HCT116 (cell line): Measurements from ENCODE around the gene SELPLG. TPM values are rescaled to one million over a fixed set of nuclear protein-coding genes. Genes with fewer than 3 reads are reported as not detected.

Experiments used
- ATAC-seq: fragments of 200-7000 bp; cut with Tn5 transposase; 2 replicates; pipeline ENCODE4 v1.9.1; 2020; ENCODE audit warnings: mild to moderate bottlenecking, moderate library complexity
- BruUV-seq: library from RNA; stranded (reverse); fragments of 400-500 nt; replicated peaks from 2 replicates; lab custom pipeline; 2021; lab: Mats Ljungman, UMichigan
- CTCF ChIA-PET: fragments of 300-600 bp; sonication (Branson Sonifier 250); formaldehyde crosslinking; loops from one replicate; lab custom pipeline; 2021; ENCODE audit warnings: antibody characterized with exemption; lab: Charles Lee
- POLR2A ChIA-PET: fragments of 300-600, 350-600 bp; sonication (Branson Sonifier 250); formaldehyde crosslinking; loops from one replicate; lab custom pipeline; 2021; ENCODE audit warnings: antibody characterized with exemption; lab: Charles Lee
- RAD21 ChIA-PET, 2 experiments: fragments of 300-600 bp; sonication (Branson Sonifier 250); formaldehyde crosslinking; loops; one replicate each; lab custom pipeline; 2023; ENCODE audit warnings: low total read pairs in 2 of 2; ENCODE audit not compliant: uncharacterized antibody in 2 of 2, unreplicated experiment in 2 of 2, low non-redundant PET in 1 of 2; lab: Charles Lee
- DNase-seq: peaks from one replicate; pipeline ENCODE4 v3.0.0-alpha.2; 2010; ENCODE audit warnings: low read depth, low spot score
- H2AFZ ChIP-seq: fragments of 200-600 bp; shearing (Covaris generic), sonication (generic); 2 replicates; pipeline ENCODE4 v1.6.1; 2017; ENCODE audit warnings: low read depth, mixed run types, mixed read lengths, antibody characterized with exemption, low read length; ENCODE audit not compliant: poor library complexity, severe bottlenecking
- H3K27ac ChIP-seq: 2 replicates; pipeline ENCODE4 v1.5.1; 2012; ENCODE audit warnings: low read depth, low read length
- H3K27me3 ChIP-seq: fragments of 200-600 bp; sonication (generic); 2 replicates; pipeline ENCODE4 v1.6.1; 2016; ENCODE audit warnings: mixed run types, low read length, mixed read lengths; ENCODE audit not compliant: insufficient read depth
- H3K36me3 ChIP-seq, 2 experiments: fragments of 200-500 bp in 1 of 2; fragments of 200-600 bp in 1 of 2; sonication (Bioruptor generic) in 1 of 2; sonication (generic) in 1 of 2; 2 replicates each; pipeline versions ENCODE4 v1.5.1 to v1.6.1; 2014 to 2016; ENCODE audit warnings: low read length in 2 of 2, inconsistent platforms in 1 of 2, mixed read lengths in 1 of 2, mixed run types in 1 of 2; ENCODE audit not compliant: insufficient read depth in 2 of 2, control insufficient read depth in 1 of 2
- H3K4me1 ChIP-seq, 2 experiments: fragments of 200-600 bp in 1 of 2; sonication (generic) in 1 of 2; 2 replicates each; pipeline versions ENCODE4 v1.5.1 to v1.6.1; 2012 to 2017; ENCODE audit warnings: low read length in 2 of 2, inconsistent platforms in 1 of 2, mild to moderate bottlenecking in 1 of 2, mixed read lengths in 1 of 2, mixed run types in 1 of 2, moderate library complexity in 1 of 2; ENCODE audit not compliant: insufficient read depth in 2 of 2, control insufficient read depth in 1 of 2
- H3K4me2 ChIP-seq: fragments of 200-600 bp; sonication (generic); 2 replicates; pipeline ENCODE4 v1.6.1; 2017; ENCODE audit warnings: mixed run types, low read length, mixed read lengths
- H3K4me3 ChIP-seq, 2 experiments: fragments of 200-600 bp in 1 of 2; sonication (generic) in 1 of 2; replicated peaks in 1 of 2; 2 replicates each; pipeline ENCODE4 v1.5.1; 2011 to 2016; ENCODE audit warnings: low read length in 2 of 2, control low read depth in 1 of 2, low read depth in 1 of 2, mild to moderate bottlenecking in 1 of 2, mixed read lengths in 1 of 2, mixed run types in 1 of 2
- H3K79me2 ChIP-seq: fragments of 200-600 bp; sonication (generic); 2 replicates; pipeline ENCODE4 v1.6.1; 2017; ENCODE audit warnings: mild to moderate bottlenecking, mixed run types, low read length, moderate library complexity, mixed read lengths; ENCODE audit not compliant: insufficient read depth
- H3K9ac ChIP-seq: fragments of 200-600 bp; sonication (generic); 2 replicates; pipeline ENCODE4 v1.6.1; 2016; ENCODE audit warnings: low read length, mixed read lengths
- H3K9me2 ChIP-seq: fragments of 200-600 bp; sonication (generic), shearing (Covaris generic); 2 replicates; pipeline ENCODE4 v1.6.1; 2017; ENCODE audit warnings: mixed run types, mild to moderate bottlenecking, moderate library complexity; ENCODE audit not compliant: insufficient read depth
- H3K9me3 ChIP-seq, 2 experiments: fragments of 200-500 bp in 1 of 2; fragments of 200-600 bp in 1 of 2; sonication (Bioruptor generic) in 1 of 2; sonication (generic) in 1 of 2; 2 replicates each; pipeline ENCODE4 v1.6.1; 2014 to 2017; ENCODE audit warnings: low read length in 2 of 2, mixed read lengths in 2 of 2, inconsistent platforms in 1 of 2, low read depth in 1 of 2, mild to moderate bottlenecking in 1 of 2, mixed run types in 1 of 2, moderate library complexity in 1 of 2; ENCODE audit not compliant: control insufficient read depth in 1 of 2, insufficient read depth in 1 of 2
- H4K20me1 ChIP-seq: fragments of 200-600 bp; sonication (generic), shearing (Covaris generic); 2 replicates; pipeline ENCODE4 v1.6.1; 2017; ENCODE audit warnings: mixed run types, mild to moderate bottlenecking, moderate library complexity; ENCODE audit not compliant: insufficient read depth
- ATF3 ChIP-seq: IDR thresholded peaks from 2 replicates; pipeline ENCODE4 v1.6.1; 2012
- CBX3 ChIP-seq: IDR thresholded peaks from 2 replicates; pipeline ENCODE4 v1.6.1; 2012; ENCODE audit warnings: low read depth
- CEBPB ChIP-seq: IDR thresholded peaks from 2 replicates; pipeline ENCODE4 v1.6.1; 2012; ENCODE audit warnings: low read depth
- CTCF ChIP-seq, 3 experiments: fragments of 200-600 bp in 1 of 3; sonication (generic) in 1 of 3; IDR thresholded peaks in 2 of 3; conservative IDR thresholded peaks in 1 of 3; 2 replicates each; pipeline ENCODE4 v1.5.1; 2012 to 2017; ENCODE audit warnings: low read depth in 2 of 3, low read length in 2 of 3, antibody characterized with exemption in 1 of 3, borderline replicate concordance in 1 of 3, control low read depth in 1 of 3, mild to moderate bottlenecking in 1 of 3, mixed read lengths in 1 of 3, mixed run types in 1 of 3, moderate library complexity in 1 of 3; ENCODE audit not compliant: insufficient read depth in 1 of 3
- EGR1 ChIP-seq: IDR thresholded peaks from 2 replicates; pipeline ENCODE4 v1.6.1; 2012; ENCODE audit warnings: low read depth
- ELF1 ChIP-seq: IDR thresholded peaks from 2 replicates; pipeline ENCODE4 v1.6.1; 2012; ENCODE audit warnings: low read depth, borderline replicate concordance
- EZH2 ChIP-seq: fragments of 200-600 bp; sonication (generic); IDR thresholded peaks from 2 replicates; pipeline ENCODE4 v1.6.1; 2017; ENCODE audit warnings: antibody characterized with exemption, mixed run types
- EZH2phosphoT487 ChIP-seq: fragments of 200-600 bp; IDR thresholded peaks from 2 replicates; pipeline ENCODE4 v1.6.1; 2018; ENCODE audit warnings: antibody characterized with exemption, borderline replicate concordance
- FOSL1 ChIP-seq: IDR thresholded peaks from 2 replicates; pipeline ENCODE4 v1.6.1; 2012; ENCODE audit warnings: low read depth
- JUND ChIP-seq: IDR thresholded peaks from 2 replicates; pipeline ENCODE4 v1.6.1; 2012
- MAX ChIP-seq: IDR thresholded peaks from 2 replicates; pipeline ENCODE4 v1.6.1; 2012
- POLR2A ChIP-seq: IDR thresholded peaks from 2 replicates; pipeline ENCODE4 v1.7.0; 2011; ENCODE audit warnings: borderline replicate concordance; ENCODE audit not compliant: insufficient read depth, insufficient read length; ENCODE audit errors: extremely low read depth
- RAD21 ChIP-seq: IDR thresholded peaks from 2 replicates; pipeline ENCODE4 v1.6.1; 2012; ENCODE audit warnings: low read depth, mild to moderate bottlenecking
- REST ChIP-seq: IDR thresholded peaks from 2 replicates; pipeline ENCODE4 v1.6.1; 2012; ENCODE audit warnings: low read depth
- SIN3A ChIP-seq: IDR thresholded peaks from 2 replicates; pipeline ENCODE4 v1.6.1; 2012; ENCODE audit warnings: low read depth
- SRF ChIP-seq: IDR thresholded peaks from 2 replicates; pipeline ENCODE4 v1.6.1; 2012; ENCODE audit warnings: low read depth
- TCF7L2 ChIP-seq: IDR thresholded peaks from 2 replicates; pipeline ENCODE4 v1.7.0; 2011; ENCODE audit warnings: borderline replicate concordance, inconsistent platforms; ENCODE audit not compliant: insufficient read depth, insufficient read length; ENCODE audit errors: extremely low read depth
- YY1 ChIP-seq: IDR thresholded peaks from 2 replicates; pipeline ENCODE4 v1.6.1; 2011; ENCODE audit warnings: low read length, low read depth, moderate library complexity, mild to moderate bottlenecking; ENCODE audit not compliant: insufficient replicate concordance; ENCODE audit errors: extremely low read depth
- ZFX ChIP-seq: fragments of 450-650 bp; IDR thresholded peaks from 2 replicates; pipeline ENCODE4 v1.6.1; 2017
- ZNF274 ChIP-seq: fragments of 200-500 bp; sonication (Bioruptor generic); IDR thresholded peaks from 2 replicates; pipeline ENCODE4 v1.6.1; 2014; ENCODE audit warnings: mild to moderate bottlenecking, low read depth, low read length, inconsistent platforms
- intact Hi-C: fragments of 100-400 bp; cut with micrococcal nuclease; formaldehyde crosslinking; loops from 2 replicates; pipeline ENCODE4 v1.10.0; 2022
- total RNA-seq: library from RNA; stranded (reverse); gene quantifications from one replicate; pipeline ENCODE4 v1.2.1, GENCODE V29; 2021; ENCODE audit not compliant: unreplicated experiment

The SELPLG gene
- total RNA-seq, 1 experiment from 2014 or later = 1.2 TPM

DNA sequence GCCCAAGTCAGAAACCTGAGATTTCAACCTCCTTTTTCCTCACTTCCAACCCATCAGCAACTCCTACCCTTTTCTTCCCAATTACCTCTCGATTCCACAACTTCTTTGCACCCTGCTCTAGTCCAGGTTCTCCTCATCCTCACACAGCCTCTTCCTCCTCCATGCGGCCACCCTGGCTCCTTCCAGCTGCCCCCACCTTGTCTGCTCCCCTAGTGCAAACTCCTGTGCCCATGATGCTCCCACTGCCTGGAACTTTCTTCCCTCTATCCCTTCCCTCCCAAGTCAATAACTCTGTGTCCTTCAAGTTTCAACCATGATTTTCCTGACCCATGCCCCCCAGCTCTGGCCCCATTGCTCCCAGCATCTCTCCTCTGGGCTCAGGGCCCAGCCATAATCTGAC, 17.3 kb downstream of the SELPLG start:
- Histone ChIP-seq H3K4me3 (no peak overlapping the region), H3K79me2 (no peaks in the 10 kb centered on the region), H2AFZ (no peak overlapping the region), H3K36me3 (no peaks in the 10 kb centered on the region), H4K20me1 (no peaks in the 10 kb centered on the region), H3K27me3 (no peaks in the 10 kb centered on the region), H3K4me2 (no peak overlapping the region), H3K4me1 (peaks cover 15 to 29% of the 10 kb centered on the region in 2 experiments), H3K9me2 (no peaks in the 10 kb centered on the region), H3K27ac (no peak overlapping the region), H3K9me3 (peaks cover 0 to 6% of the 10 kb centered on the region in 2 experiments; a peak in 1 of 4 replicates), H3K9ac (no peak overlapping the region)
- BruUV-seq = no TSS peak
- ChIA-PET RAD21 (no interaction called here), POLR2A (no interaction called here), CTCF (interaction anchor here (0.9 to 2.2 kb wide), 2 partner anchors 46 to 54 kb away, joined by 3 to 16 read pairs; partner anchors contain the start of gene ISCU)
- ATAC-seq (no peak), DNase-seq (no peak)
- TF ChIP-seq JUND (no peak), EZH2 (no peak), EGR1 (no peak), YY1 (no peak), ZNF274 (no peak), ELF1 (no peak), MAX (no peak), POLR2A (no peak), SRF (no peak), ATF3 (no peak), REST (no peak), SIN3A (no peak), FOSL1 (no peak), TCF7L2 (no peak), CTCF (IDR thresholded peaks at IDR 0.05 in 2 of 3, conservative IDR thresholded peaks at IDR 0.05 in 1 of 3; ENCODE audit: borderline replicate concordance in 1 of 3, insufficient read depth in 1 of 3, low read depth in 2 of 3, low read length in 2 of 3) (no peak), RAD21 (no peak), CEBPB (no peak), CBX3 (no peak), ZFX (no peak), EZH2phosphoT487 (no peak)
- intact Hi-C loops = loop anchor here (5.0 to 10.0 kb wide), 3 partner anchors 282 to 702 kb away; partner anchors contain the start of gene CMKLR1
